Measurements from ENCODE around the gene LCN1.
"Not testable (repeated sequence)": the region's sequence is repeated elsewhere in the genome, so short reads cannot be mapped to it uniquely, and the experiment has no call there.

LCN1 gene

DNA sequence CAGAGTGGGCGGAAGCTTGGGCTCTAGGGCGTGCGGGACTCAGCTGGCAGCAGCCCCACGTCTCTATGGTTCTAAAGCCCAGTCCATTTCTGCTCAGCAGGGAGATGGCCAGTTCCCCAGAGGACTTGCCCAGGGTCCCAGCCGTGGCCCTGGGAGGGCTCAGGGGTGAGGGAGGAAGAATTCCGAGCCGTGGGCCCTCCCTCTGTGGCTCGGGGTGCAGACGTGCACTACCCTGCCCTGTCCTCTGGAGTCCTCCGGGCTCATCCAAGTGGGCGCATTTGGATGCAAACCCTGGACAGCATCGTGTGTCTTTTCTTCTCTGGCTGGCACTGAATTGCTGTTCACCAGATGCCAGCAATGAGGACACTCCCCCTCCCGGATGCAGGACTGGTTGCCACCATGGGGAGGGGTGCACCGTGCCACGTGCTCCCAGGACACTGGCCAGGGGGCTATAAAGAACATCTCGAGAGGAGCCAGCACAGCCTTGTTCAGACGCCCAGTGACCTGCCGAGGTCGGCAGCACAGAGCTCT is 24.5 kb downstream of the LCN1 start, which contains the start of gene OBP2A:
TSS of gene OBP2A (plus strand) at position 481 of the 531 bp plus-strand sequence. CDS start 55 bp downstream, outside the sequence.
- DNase-seq (ENCODE audit: low read depth, low spot score), result not testable (repeated sequence)

DNA sequence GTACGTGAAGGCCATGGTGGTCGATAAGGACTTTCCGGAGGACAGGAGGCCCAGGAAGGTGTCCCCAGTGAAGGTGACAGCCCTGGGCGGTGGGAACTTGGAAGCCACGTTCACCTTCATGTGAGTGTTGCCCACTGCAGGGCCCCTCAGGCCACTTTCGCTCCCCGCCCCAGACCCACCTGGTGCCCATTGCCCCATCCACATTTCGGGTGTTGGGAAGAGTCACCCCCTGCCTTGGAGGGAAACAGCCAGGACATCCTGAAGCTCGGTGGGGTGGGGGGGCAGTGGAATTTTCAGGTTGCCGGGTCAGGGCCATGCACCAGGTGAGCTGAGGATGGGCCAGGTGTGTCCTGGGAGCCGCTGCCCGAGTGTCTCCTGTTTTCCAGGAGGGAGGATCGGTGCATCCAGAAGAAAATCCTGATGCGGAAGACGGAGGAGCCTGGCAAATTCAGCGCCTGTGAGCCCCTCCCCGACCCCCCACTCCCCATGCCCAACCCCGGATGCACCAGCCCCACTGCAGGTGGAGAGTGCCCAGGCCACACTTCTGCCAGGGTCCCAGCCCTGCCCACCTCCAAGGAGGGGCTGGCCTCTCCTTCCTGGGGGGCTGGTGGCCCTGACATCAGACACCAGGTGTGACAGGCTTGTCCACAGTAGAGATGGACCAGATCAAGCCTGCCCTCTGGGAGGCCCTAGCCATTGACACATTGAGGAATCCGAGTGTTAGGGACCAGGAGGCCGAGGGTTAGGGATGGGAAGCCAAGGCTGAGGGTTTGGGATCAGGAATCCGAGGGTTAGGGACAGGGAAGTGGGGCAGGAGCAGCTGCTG is 25.8 kb downstream of the LCN1 start:
- not testable (repeated sequence) for DNase-seq (ENCODE audit: low read depth, low spot score)

DNA sequence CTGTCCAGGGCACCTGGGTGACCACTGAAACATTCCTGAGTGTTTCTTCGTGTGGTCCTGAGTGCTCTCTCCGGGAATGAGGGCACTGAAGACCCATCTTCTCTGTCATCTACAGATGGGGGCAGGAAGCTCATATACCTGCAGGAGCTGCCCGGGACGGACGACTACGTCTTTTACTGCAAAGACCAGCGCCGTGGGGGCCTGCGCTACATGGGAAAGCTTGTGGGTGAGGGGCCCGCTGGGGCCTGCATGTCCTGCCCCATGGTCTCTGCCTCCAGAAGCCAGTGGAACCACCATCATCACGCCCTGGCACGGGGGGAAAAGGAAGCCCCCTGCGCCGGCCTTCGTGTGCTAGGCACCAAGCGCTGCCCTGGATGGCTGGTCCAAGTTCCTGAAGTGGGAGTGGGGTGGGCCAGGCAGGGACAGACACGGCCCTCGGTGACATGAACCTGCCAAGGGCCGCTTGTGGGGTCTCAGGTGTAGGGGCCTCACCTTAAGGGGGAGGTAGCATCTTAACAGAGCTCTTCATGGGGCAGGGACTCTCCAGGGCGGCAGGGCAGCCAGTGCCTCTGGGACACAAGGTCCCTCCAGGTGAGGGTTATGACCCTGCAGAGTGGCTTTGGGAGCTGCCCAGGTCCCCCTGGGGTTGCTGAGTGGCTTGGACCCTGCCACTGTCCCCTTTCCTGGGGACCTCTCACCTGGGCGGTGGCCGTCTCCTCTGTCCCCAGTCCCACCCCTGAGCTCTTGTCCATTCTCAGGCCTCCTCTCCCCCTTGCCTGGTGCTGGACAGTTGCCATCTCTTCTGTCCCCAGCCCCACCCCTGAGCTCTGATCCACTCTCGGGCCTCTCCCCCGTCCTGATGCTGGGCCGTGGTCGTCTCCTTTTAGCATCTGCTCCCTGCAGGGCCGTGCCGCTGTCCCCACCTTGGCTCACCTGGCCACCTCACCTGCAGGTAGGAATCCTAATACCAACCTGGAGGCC is 26.8 kb downstream of the LCN1 start:
- DNase-seq (ENCODE audit: low read depth, low spot score), result no peak

DNA sequence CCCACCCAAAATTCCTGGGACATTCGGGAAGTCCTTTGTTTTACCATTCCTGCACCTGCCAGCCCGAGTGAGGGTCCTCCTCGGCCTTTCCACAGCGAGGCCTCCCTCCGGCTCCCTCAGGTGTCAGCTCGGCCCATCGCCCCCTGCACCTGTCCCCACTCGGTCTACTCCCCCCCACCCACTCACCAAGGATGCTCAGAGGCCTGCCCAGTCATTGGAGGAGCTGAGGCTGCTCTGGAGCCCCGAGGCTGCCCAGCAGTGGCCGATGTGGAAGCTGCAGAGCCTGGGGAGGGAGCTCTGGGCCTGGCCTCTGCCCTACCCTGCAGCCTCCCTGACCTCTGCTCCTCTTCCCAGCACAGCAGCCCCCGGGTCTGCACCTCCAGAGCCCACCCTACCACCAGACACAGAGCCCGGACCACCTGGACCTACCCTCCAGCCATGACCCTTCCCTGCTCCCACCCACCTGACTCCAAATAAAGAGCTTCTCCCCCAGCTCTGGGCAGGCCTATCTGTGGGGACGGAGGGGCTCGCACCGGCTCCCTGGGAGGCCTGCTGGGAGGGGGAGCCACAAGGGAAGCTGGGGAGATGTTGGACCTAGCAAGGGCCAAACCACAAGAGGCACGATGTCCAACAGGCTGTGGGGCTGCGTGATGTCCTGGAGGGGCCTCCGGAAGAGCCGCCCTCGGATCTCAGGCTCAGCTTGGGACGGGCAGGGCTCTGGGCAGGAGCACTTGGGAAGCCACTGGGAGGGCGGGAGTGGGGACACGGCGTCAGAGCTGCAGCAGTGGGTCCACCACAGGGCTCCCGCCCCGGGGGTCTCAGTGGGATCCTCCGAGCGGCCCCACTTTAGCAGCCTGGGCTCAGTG is 28.5 kb downstream of the LCN1 start:
- DNase-seq (ENCODE audit: low read depth, low spot score), result not testable (repeated sequence)

DNA sequence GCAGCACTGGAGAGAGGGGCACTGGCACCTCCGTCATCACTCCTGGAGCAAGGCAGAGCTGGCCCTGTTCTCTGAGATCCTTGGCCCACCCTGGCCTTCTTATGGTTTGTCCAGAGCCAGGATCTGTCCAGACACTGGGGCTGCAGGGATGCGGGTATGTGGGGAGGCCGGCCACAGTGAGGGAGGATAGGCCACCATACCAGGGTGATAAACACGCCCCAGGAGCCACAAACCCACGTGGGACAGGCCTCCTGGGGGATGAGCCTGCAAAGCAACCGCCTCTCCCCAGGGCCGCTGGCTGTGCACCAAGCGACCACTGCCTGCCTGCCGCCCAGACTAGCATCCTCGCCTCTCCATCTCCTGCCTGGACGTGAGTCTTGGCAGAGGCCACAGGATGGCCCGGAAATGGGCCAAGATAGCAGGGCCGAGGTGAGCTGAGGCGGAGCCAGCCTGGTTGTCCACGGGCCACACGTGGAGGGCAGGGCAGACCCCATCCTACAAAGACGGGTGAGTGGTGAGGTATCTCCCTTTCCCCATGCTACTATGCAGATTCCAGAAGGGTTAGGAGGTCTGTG is 29.2 kb downstream of the LCN1 start:
- no peak for DNase-seq (ENCODE audit: low read depth, low spot score)

DNA sequence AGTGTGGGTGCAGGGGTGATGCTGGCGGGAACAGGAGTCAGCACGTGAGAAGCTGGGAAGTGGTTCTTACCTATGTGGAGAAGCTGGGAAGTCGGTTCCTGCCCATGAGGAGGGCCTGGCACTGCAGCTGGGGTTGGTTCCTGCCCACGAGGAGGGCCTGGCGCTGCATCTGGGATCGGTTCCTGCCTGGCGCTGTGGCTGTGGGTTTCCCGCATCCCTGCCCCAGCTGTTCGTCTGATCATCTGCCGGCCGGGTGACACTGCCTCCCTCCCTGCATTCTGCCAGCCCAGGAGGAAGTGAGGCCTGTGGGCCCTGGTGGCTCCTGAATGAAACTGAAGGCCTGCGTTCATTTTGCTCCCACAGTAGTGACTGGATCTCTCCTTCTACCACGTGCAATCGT is 29.8 kb downstream of the LCN1 start:
- DNase-seq (ENCODE audit: low read depth, low spot score), result no peak

DNA sequence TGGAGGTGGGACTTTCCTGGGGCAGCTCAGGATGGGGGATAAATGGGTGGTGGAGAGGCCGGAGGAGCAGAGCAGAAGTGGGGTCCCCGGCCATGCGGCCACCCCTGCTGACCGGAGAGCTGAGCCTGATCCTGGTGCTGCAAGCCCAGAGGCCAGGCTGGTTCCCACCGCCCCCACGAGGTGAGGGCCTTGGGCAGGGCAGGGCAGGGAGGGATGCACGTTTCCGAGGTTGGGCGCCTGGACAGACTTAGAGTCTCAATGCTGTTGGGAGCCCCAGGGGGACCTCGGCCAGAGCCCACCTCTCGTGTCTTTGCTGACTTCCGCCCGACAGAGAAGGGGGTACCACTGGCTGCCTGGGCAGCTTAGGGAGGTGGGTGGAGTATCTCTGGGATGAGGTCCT is 30.2 kb downstream of the LCN1 start:
- no peak for DNase-seq (ENCODE audit: low read depth, low spot score)

DNA sequence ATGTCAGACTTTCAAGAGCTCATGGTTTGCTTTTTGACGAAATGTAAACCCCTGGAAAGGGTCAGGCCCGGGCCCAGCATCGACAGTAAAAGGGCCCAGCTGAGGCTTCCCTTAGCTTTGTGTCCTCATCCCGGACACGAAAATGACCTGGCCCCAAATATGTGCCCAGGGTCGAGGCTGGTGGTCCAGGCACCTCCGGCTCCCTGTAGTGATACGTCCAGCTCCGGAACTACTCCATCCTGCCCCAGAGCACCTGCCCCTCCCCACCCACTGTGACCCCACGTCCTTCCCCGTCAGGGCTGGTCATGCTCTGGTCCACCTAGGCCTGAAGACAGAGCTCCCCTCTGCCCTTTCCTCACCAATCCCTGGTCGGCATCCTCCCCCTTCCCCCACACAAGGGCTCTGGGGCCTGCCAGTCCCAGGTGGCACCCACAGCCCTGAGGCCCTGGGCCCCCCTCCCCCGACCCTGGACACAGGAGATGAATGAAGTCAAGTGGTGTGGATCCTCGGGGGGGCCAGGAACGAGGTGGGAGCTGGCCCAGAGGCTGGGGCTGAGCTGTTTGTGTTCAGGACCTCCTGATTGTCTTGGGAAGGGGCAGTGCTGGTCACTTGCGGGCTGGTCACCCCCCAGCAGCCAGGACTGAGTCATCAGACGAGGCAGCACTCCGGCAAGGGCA is 30.9 kb downstream of the LCN1 start:
- no peak for DNase-seq (ENCODE audit: low read depth, low spot score)

DNA sequence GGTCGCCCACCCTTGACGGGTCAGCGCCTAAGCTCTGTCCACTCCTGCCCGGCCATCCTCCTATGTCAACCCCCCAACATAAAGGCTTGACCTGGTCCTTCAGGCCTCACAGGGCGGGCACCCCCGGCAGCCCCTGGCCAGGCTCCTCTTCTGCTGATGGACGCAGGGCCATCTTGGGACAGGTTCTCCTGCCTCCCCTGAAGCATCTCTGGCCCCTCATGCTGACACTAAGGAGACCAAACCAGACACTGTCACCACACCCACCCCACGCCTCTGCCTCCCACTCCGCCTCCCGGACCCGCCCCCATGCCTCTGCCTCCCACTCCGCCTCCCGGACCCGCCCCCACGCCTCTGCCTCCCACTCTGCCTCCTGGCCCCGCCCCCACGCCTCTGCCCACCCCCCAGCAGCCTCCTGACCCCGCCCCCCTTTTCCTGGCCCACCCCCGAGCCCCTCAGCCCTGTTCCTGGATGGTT is 31.5 kb downstream of the LCN1 start:
- DNase-seq (ENCODE audit: low read depth, low spot score), result no peak

DNA sequence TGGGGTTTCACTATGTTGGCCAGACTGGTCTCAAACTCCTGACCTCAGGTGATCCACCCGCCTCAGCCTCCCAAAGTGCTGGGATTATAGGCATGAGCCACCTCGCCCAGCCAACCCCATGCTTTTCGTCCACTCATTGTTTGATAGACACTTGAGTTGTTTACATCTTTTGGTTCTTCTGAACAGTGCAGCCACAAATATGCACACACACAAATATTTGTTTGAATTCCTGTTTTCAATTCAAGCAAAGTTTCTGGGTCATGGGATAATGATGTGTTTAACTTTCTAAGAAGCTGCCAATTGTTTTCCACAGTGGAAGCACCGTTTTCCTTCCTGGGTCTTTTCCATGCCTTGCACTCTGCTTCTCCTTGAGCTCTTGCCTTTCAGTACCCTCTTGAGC is 33.5 kb downstream of the LCN1 start:
- DNase-seq (ENCODE audit: low read depth, low spot score), result no peak

DNA sequence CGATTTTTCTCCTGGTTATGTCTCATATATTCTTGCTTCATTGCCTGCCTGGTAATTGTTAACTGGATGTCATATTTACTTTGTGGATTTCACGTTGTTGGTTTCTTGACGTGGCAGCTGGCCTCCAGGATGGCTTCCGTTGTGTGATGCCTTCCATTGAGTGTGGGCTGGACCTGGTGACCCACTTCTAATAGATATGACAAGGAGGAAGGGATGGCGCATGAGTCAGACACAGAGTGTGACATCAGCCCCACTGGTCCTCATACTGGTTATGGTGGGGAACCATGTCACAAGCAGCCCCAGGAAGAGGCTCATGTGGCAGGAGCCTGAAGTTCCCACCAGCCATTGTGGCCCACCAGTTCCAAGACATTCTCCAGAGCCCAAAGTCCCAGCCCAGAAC is 34.0 kb downstream of the LCN1 start:
- no peak for DNase-seq (ENCODE audit: low read depth, low spot score)

DNA sequence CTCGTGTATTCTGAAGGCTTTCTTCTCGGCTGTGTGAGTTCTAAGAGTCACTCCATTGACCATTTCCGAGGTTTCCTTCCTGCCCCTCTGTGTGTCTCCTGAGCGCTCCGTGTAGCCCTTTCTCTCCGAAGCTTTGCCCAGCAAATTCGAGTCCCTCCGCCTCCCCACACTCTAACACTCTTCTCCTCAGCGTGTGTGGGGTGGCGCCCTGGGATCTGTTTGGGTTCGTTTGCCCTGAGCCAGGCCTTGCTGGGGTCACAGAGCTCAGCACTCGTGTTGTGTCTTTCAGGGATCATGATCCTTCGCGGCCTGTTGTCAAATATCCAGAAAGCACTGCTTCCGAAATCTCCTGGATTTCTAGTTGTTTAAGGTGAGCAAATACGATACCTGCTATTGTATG is 34.7 kb downstream of the LCN1 start:
- DNase-seq (ENCODE audit: low read depth, low spot score), result no peak

DNA sequence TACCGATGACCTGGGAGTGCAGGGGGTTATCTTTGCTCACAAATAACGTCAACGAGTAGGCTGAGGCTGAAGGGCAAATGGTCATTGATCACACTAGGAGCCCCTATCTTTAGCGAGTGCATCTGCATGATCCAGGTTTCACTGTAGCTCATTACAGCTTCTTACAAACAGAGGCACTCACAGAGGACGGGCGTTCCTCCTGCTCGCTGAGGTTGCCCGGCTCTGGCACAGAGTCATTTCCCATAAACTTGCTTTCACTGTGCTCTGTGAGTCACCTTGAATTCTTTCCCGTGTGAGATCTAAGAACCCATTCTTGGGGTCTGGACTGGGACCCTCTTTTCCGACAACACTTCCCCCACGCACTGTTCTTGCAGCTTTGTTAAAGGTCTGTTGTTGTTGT is 38.4 kb downstream of the LCN1 start:
- DNase-seq (ENCODE audit: low read depth, low spot score), result no peak

DNA sequence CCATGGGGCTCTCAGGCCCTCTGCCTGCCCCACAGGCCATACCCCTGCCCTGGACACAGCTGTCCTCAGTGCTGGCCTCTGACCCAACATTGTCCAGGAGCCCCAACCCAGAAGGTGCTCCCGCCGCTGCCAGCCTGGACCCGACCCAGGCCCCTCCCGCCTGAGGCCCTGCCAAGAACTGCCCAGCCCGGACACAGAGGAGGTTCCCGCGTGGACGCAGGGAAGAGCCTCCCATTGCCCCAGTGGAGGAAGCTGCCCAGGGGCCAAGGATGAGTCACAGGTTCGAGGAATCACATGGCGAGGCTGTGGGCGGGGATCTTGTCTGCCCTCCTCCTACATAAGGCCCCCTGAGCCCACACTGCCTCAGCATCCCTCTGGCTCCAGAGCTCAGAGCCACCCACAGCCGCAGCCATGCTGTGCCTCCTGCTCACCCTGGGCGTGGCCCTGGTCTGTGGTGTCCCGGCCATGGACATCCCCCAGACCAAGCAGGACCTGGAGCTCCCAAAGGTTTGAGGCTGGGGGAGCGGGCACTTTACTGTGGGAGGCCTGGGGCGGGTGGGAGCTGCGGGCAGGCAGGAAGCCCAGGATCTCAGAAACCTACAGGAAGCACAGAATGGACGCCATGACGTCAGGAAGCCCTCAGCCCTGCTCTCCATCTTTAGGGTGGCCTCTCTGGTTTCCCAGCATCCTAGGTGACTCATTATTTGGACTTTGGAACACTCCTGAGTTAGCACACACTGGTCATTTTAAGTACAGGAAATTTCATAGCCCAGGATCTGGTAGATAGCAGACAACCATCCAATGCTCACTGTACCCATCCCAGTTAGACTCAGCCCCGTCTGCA is 40.4 kb downstream of the LCN1 start, which contains the start of gene PAEP:
TSS of gene PAEP (plus strand) at position 366 of the 844 bp plus-strand sequence.
- DNase-seq (ENCODE audit: low read depth, low spot score), result no peak

DNA sequence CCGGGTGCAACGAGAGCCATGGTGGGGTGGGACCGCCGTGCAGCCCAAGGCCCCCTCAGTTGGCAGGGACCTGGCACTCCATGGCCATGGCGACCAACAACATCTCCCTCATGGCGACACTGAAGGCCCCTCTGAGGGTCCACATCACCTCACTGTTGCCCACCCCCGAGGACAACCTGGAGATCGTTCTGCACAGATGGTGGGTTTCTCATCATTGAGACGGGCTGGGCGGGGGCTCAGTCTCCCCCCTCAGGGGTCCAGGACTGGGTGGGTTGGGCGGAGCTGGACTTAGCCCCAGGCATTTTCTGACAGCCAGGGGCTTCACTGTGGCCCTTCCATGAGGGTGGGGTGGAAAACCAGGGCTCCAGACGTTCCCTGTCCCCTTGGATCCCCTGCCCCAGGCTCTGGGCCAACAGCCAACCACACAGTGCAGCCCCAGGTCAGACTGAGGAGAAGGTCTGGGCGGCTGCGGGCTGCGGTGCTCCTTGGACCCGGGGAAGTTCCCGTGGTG is 41.0 kb downstream of the LCN1 start:
- no peak for DNase-seq (ENCODE audit: low read depth, low spot score)

DNA sequence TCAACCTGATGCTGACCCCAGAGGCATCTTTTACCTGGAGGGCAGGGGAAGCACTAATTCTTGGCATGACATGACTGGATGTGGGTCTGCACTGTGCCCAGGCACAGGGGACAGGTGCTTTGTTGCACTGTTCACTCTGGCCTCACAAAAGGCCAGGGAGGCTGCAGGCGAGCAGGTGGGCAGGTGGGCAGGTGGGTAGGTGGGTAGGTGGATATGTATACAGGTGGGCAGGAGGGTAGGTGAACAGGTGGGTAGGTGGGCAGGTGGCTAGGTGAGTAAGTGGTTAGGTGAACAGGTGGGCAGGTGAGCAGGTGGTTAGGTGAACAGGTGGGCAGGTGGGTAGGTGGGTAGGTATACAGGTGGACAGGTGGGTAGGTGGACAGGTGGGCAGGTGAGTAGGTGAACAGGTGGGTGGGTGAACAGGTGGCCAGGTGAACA is 41.8 kb downstream of the LCN1 start:
- DNase-seq (ENCODE audit: low read depth, low spot score), result no peak

DNA sequence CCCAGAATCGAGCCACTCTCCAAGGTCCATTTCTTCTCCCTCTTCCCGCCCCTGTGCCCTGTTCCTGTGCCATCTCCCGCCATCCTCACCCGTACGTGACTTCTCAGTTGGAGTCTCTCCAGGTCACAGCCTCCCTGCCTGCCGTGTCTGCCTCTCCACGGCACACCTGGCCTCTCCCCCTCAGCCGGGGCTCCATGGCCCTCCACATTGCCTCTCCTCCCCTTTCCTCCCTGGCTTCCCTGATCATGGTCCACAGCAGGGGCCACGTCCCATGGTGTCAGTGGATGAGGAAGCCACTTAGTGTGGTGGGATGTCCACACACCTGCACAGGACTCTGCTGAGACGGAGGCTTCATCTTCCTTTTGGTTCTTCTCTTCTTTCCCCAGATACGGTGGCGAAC is 42.6 kb downstream of the LCN1 start:
- DNase-seq (ENCODE audit: low read depth, low spot score), result no peak

DNA sequence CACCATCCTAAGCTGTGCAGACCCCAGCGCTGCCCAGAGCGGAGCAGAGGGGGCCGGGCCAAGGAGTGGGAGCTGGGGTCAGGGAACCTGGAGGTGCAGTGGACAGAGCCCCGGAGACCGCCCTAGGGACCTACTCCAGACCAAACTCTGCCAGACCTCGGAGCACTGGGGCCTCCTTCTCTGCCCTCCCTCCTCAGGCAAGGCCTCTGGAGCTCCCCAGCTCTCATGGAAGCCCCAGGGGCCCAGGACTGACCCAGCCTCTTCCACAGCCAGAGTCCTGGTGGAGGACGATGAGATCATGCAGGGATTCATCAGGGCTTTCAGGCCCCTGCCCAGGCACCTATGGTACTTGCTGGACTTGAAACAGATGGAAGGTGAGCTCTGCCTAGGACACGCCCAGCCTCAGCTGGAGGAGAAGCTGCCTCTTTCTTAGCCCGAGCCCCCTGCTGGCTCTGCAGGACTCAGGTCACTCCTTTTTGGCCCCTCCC is 43.9 kb downstream of the LCN1 start:
- DNase-seq (ENCODE audit: low read depth, low spot score), result no peak

DNA sequence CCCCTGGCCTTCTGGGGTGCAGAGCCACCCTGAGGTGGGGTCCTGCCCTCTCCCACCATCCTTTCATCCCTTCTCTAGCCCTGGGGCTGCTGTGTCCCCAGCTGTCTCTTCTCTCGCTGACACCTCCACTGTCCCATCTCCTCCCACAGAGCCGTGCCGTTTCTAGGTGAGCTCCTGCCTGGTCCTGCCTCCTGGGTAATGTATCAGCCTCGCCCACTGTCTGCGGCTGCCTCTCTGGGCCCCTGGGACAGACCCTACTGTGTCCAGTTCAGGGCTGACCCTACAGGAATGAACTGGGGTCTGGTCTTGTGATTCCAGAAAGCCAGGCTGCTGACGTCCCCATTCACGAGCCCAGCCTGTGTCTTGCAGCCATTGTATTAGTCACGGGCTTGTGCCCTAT is 44.4 kb downstream of the LCN1 start:
- no peak for DNase-seq (ENCODE audit: low read depth, low spot score)

All from smooth muscle cell of the brain vasculature (primary cell).